NCI-H446 treated with DMSO at 0.1 percent for 48 hours (cell line): ENCODE measurements around the gene CFL2.

ENCODE experiments used
- DNase-seq: peaks from one replicate; lab custom pipeline; 2025; lab: John Stamatoyannopoulos, UW

CFL2 gene

DNA sequence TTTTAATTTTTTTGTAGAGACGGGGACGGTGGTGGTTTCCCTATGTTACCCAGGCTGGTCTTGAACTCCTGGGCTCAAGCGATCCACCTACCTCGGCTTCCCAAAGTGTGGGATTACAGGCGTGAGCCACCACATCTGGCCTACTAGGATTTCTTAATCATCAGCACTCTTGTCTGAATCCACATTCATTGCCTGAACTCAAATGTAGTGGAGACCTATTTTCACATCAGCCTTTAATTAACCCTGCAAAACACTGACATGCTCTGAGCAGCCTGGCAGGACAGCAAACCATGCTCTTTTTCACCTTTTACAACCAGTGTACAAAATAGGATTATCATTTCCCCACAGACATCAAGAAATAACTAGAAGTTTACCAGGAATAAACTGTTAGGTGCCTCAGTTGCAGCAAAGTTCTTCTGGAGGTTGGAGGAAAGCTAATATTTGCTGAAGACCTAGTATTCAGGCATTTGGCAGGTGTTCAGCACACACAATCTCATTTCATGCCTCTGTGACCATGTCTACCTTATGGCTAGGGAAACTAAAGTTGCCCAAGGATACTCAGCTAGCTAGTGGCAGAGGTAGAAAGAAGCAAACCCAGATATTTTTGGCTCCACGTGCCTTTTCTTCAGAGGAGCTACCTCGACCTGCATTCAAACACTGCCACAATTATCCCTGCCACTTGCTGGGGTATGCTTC, 37.7 kb downstream of the CFL2 start:
- no peak for DNase-seq

- no peak for DNase-seq
Measured at GRCh38 chr14:34673702-34674101, 40.7 kb downstream of the CFL2 start.

DNA sequence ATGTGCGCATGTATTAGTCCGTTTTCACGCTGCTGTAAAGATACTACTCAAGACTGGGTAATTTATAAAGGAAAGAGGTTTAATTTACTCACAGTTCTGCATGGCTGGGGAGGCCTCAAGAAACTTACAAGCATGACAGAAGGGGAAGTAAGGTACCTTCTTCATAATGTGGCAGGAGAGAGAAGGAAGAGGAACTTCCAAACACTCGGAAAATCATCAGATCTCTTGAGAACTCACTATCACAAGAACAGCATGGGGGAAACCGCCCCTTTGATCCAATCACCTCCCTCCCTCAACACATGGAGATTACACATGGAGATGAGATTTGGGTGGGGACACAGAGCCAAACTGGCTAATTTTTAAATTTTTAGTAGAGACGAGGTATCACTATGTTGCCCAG, 42.7 kb downstream of the CFL2 start:
- DNase-seq, result no peak

GRCh38 chr14:34668111-34668510, 46.3 kb downstream of the CFL2 start:
- DNase-seq, result no peak

DNA sequence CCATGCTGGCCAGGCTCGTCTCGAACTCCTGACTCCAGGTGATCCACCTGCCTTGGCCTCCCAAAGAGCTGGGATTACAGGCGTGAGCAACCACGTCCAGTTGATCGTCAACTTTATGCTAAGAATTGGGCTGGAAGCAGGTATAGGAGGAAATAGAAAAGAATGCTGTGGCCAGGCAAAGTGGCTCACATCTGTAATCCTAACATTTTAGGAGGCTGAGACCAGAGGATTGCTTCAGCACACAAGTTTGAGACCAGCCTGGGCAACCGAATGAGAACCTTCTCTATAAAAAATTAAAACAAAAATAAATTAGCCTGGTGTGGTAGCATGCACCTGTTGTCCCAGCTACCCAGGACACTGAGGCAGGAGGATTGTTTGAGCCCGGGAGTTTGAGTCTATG, 47.4 kb downstream of the CFL2 start:
- DNase-seq, result no peak

DNA sequence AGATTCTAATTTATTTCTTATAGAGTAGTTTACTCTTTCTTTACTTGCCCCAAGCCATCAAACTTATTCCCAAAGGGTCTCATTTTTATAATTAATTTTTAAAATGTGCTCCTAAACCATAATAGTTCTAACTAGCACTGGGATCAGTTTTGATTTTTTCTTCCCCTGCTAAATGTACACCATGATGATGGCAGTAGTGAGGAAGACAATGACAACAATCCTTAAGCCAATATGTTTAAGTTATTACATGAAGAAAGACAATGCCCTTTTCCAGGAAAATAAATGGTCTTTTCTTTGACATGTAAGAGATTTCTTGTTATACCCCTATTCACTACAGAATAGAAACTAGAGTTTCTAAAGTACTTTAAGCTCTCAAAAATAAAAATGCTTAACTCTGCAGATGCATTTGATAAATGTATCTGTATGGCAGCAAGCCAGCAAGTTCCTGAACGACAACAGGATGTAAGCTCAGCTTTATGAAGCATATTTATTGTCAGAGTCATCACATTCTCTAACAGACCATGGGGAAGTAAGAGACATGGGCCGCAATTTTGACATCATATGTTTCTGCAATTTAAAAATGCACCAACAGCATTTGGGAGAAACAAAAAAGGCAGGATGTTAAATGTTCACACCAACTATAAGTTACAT, 48.5 kb downstream of the CFL2 start:
- DNase-seq, result no peak

DNA sequence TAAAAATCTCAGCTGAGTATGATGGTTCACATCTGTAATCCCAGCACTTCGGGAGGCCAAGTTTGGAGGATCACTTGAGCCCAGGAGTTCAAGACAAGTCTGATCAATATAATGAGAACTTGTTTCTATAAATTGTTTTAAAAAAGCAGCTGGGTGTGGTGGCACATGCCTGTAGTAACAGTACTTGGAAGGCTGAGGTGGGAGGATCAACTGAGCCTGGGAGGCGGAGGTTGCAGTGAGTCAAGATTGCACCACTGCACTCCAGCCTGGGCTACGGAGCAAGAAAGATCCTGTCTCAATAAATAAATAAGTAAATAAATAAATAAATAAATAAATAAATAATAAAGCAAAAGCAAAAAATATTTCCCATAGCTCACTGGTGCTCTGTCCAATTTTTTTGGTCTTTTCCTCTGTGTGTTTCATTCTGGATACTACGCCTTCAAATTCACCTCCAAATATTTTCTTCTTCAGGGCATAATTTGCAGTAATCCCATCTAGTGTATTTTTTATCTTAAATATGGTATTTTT, 51.8 kb downstream of the CFL2 start:
- no peak for DNase-seq

GRCh38 chr14:34660796-34661195, 53.6 kb downstream of the CFL2 start:
- DNase-seq, result no peak
